SW480 (cell line): ENCODE data around the gene PEMT.
"Not testable (repeated sequence)": the region's sequence is repeated elsewhere in the genome, so short reads cannot be mapped to it uniquely, and the experiment has no call there.

Source experiments
- DNase-seq: peaks from one replicate; pipeline ENCODE4 v3.0.0-alpha.2; 2016; ENCODE audit warnings: low spot score

Gene PEMT, protein sequence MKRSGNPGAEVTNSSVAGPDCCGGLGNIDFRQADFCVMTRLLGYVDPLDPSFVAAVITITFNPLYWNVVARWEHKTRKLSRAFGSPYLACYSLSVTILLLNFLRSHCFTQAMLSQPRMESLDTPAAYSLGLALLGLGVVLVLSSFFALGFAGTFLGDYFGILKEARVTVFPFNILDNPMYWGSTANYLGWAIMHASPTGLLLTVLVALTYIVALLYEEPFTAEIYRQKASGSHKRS

DNA sequence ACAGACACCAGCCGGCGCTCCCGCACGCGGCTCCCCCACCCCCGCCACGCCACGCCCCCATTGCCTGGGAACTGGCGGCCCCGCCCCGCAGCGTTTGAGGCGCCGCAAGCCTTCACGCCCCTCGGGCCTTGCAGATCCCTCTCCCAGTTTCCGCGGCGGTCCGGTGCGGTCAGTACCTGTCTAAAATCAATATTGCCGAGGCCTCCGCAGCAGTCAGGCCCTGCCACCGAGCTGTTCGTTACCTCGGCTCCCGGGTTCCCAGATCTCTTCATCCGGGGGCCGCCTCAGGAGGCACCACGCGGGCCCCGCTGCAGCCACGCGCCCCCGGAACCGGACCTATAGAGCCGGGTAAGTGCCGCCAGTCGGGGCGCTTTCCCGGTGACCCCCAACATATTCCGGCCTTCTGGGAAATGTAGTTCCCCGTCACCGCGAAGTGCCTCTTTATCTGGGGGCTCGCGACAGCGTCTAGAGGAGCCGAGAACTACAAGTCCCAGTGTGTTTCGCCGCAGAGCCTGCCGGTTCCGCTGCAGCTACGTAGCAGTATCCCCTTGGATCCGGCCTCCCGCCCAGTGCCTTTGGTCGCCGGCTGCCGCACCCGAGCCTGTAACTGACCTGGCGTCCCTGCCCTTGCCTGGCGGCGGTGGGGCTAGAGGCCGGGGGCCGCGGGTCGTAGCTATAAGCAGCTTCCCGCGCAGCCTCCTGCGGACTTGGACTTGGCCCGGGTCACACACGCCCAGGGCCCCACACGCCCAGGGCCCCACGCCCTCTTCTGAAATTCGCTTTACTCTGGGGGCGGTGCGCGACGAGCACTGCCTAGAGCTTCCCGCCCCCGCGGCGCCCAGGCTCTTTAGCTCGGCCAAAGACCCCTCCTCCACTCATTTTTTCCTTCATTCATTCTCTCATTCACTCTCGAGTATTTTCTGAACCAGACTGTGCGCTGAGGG is at the start of gene PEMT:
Gene PEMT, minus strand, starts transcription at position 354 of the 944 bp plus-strand sequence. Its CDS starts 82 bp downstream, at position 272.
- peak; percentile 99 for DNase-seq

DNA sequence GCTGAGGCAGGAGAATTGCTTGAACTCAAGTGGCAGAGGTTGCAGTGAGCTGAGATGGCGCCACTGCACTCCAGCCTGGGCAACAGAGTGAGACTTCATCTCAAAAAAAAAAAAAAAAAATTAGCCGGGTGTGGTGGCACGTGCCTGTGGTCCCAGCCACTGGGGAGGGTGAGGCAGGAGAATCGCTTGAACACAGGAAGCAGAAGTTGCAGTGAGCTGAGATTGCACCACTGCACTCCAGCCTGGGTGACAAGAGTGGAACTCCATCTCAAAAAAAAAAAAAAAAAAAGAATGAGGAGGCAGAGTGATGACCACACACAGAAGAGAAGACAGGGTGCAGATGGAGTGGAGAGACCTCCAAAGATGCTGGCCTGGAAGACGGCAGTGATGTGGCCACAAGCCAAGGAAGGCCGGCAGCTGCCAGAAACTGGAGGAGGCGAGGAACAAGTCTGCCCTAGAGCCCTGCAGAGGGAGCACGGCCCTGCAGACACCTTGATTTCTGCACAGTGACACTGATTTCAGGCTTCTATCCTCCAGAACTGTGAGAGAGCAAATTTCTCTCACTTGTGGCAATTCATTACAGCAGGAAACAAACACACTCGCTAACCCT is 48.3 kb upstream of the PEMT start:
- DNase-seq: not testable (repeated sequence)

DNA sequence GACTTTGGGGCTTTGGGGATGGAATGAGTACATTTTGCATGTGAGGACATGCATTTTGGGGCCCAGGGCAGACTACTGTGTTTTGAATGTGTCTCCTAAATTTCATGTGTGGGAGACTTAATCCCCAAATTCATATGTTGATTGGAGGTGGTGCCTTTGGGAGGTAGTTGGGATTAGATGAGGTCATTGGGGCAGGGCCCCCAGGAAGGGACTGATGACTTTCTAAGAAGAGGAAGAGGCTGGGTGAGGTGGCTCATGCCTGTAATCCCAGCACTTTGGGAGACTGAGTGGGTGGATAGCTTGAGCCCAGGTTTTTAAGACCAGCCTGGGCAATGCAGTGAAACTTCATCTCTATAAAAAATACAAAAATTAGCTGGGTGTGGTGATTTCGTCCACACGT is 47.0 kb upstream of the PEMT start:
- DNase-seq: no peak

DNA sequence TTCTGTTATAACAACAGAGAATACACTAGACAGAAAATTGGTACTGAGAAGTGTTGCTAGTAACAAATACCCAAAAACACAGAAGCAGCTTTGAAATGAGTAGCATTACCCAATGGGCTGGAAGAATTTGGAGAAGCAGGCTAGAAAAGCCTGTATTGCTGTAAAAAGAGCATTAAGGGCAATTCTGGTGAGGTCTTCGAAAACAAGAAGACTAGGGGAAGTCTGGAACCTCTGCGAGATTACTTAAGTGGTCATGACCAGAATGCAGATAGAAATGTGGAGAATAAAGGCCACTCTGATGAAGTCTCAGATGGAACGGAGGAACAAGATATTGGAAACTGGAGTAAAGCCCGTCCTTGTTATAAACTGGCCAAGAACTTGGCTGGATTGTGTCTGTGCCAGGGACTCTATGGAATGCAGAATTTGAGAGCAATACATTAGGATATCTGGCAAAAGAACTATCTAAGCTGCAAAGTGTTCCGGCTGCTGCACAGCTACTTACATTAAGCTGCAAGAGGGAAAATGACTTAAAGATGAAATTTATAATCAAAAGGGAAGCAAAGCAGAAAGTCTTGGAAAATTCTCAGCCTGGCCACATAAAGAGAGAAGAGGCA is 44.9 kb upstream of the PEMT start:
- DNase-seq: no peak

DNA sequence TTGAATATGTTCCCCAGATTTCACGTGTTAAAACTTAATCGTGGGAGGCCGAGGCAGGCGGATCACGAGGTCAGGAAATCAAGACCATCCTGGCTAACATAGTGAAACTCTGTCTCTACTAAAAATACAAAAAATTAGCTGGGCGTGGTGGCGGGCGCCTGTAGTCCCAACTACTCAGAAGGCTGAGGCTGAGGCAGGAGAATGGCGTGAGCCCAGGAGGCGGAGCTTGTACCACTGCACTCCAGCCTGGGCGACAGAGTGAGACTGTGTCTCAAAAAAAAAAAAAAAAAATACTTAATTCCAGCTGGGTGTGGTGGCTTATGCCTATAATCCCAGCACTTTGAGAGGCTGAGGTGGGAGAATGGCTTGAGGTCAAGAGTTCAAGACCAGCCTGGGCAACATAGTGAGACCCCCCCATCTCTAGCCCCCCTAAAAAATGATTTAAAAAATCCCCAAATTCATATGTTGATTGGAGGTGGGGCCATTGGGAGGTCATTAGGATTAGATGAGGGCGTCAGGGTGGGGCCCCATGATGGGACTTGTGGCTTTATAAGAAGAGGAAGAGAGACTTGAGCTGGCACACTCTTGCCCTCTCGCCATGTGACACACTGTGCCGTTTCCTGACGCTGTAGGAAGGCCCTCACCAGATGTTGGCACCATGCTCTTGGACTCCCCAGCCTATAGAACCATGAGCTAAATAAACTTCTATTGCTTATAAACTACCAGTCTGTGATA is 44.2 kb upstream of the PEMT start:
- not testable (repeated sequence) for DNase-seq

DNA sequence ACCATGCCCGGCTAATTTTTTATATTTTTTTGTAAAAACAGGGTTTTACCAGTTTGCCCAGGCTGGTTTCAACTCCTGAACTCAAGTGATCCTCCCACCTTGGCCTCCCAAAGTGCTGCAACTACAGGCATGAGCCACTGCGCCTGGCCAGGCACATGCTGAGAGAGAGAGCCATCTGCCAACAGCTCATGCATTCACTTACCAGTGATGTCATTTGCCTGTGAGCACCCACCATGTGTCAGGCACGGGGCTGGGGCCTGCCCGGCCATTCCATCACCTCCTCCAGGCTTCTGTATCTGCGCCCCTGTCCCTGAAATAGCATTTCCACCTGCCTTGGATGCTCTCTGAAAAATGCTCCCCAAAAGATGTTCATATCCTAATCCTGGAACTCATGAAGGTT is 43.6 kb upstream of the PEMT start:
- no peak for DNase-seq

DNA sequence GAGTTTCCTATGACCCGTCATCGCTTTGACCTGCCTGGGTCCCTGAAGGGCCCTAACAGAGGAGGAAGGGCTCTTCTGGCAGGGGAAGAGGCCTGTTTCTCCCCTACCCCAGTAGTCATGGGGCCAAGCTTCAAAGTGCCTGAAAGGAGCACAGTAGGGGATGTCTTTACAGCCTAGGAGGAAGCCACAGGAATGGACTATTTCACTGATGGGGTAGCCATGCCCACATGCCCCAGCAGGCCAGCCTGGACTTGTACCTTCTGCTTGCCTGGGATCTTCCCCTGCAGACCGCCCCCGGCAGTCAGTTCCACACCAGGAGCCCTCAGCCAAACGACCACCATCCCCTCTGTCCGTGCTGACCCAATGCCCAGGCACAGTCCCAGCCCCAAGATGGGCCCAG is 41.8 kb upstream of the PEMT start:
- no peak for DNase-seq

DNA sequence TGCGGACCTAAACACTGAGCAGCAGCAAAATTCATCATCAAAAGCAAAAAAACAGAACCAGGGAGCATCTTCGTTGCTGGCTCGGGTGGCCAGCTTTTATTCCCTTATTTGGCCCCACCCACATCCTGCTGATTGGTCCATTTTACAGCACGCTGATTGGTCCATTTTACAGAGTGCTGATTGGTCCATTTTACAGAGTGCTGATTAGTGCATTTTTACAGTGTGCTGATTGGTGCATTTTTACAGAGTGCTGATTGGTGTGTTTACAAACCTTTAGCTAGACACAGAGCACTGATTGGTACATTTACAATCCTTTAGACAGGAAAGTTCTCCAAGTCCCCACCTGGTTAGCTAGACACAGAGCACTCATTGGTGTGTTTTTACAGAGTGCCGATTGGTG is 41.2 kb upstream of the PEMT start:
- DNase-seq: not testable (repeated sequence)

DNA sequence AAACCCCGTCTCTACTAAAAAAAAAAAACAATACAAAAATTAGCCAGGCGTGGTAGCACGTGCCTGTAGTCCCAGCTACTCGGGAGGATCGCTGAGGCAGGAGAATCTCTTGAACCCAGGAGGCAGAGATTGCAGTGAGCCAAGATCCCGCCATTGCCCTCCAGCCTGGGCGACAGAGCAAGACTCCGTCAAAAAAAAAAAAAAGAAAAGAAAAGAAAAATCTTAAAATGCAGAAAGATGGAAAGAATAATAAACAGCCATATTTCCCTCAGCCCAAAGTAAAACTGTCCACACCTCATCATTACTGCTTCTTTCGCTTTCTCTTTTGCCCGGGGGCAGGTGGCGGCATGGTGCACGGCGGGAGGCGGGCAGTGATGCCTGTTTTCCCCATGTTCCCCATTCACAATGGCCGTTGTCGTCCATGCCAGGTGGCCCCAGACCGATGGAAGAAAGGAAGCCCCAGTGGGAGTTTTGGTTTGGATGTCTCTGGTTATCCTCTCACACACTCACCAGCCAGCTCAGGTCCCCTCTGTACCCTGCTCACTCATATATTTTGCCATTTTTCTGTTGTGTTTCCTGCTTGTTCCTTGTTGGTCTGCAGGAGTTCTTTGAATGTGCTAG is 37.0 kb upstream of the PEMT start:
- DNase-seq: no peak

DNA sequence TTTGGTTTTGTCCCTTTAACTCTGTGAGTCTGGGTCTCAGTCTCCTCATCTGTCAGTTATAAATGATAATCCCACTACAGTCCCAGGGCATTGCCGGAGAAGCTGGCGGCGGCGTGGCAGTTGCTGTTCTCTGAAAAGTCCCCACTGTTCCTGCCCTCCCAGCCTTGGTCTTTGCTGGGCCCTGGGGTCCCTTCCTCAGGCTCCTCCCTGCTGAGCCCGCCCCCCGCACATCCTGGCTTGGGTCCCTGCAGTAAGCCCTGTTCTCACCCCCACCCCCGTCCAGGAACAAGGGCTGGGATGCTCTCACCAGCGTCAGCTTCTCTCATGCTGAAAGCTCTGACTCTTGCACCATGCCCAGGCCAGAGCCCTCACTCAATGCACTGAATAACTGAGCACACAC is 35.3 kb upstream of the PEMT start:
- no peak for DNase-seq

DNA sequence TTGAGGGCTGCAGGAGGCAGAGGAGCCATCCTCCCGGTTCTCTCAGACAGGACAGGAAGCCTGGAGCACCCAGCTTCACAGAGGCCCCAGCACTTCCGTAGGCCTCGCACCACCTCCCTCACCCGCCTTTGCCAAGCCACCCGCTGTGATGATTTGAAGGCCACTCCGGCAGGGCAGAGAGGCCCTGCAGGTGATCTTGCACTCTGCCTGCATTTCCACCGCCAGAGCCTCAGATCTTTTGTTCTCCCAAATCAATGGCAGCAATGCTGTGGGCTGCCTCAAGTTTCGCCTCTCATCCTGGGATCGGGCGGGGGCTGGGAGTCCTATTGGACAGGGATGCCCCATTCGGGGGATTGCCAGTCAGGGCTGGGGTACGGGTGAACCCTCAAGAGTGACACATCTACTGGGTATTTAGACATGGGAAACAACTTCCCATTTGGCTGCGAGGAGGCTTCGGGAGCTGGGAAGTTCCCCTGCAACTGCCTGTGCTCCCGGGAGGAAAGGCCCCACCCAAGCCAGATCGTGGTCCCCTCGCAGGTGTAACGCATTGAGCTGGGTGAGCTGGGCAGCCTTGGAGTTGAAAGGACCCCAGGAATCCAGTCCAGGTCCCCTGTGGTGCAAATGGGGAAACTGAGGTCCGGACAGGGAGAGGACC is 34.8 kb upstream of the PEMT start:
- no peak for DNase-seq

DNA sequence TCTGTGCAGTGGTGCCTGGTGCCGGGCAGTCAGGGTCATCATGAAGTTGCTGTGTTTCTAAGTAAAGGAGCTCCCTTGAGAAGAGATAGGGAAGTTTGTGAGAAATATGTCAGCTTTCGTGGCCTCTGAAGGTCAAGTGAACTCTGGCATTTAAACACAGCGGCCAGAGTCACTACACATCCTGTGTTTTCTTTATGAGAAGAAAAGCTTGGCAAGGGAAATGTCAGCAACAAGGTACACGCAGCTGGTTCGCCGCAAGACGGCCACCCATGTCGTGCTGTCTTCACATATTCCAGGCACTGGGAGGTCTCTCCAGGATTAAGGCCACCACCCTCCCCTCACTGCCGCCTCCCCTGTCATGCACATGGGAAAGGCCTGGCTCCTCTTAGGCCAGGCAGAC is 33.2 kb upstream of the PEMT start:
- DNase-seq: no peak

DNA sequence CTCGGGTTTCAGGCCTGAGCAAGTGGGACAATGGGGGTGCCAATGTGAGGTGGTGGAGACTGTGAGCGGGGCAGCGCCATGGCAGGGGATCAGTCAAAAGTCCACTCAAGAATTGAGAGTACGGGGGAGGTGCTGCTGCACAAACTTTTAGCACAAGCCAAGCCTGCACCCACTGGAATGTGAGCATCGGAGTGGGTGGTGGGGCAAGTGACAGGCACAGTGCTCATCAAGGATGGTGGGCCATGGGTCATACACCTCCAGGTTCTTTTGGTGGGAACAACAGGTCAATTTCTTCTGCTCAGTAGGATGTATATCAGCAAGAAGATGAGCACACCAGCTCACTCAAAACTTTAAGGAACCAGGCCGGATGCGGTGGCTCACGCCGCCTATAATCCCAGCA is 32.4 kb upstream of the PEMT start:
- no peak for DNase-seq

DNA sequence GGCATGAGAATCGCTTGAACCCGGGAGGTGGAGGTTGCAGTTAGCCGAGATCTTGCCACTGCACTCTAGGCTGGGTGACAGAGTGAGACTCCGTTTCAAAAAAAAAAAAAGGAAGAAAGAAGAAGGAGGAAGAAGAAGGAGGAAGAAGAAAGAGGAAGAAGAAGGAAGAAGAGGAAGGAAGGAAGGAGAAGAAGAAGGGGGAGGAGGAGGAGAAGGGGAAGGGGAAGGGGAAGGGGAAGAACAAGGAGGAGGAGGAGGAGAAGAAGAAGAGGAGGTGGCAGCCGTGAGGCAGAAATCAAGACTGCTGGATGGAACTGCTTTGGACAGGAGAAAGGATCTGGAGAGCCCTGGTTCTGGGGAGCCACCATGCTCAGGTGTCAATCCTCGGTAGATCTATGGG is 29.7 kb upstream of the PEMT start:
- DNase-seq: no peak

DNA sequence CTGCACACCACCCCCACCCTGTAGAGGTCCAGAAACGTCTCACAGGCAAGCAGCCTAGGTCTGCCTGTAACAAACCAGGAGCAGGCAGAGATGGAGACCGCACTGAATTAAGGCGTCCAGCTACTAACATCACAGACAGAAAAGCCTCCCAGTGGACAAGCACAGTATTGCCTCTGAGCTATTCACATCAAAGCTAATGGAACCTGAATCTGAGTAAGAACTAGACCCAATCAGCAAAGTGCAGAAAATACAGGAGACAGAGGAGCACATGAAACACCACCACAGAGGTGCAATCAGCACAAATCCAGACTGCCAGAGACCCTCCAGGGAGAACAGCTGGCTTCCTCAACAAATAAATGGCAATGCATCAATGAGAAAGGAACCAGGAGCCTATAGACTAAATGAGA is 22.2 kb upstream of the PEMT start:
- peak; percentile 76 for DNase-seq

DNA sequence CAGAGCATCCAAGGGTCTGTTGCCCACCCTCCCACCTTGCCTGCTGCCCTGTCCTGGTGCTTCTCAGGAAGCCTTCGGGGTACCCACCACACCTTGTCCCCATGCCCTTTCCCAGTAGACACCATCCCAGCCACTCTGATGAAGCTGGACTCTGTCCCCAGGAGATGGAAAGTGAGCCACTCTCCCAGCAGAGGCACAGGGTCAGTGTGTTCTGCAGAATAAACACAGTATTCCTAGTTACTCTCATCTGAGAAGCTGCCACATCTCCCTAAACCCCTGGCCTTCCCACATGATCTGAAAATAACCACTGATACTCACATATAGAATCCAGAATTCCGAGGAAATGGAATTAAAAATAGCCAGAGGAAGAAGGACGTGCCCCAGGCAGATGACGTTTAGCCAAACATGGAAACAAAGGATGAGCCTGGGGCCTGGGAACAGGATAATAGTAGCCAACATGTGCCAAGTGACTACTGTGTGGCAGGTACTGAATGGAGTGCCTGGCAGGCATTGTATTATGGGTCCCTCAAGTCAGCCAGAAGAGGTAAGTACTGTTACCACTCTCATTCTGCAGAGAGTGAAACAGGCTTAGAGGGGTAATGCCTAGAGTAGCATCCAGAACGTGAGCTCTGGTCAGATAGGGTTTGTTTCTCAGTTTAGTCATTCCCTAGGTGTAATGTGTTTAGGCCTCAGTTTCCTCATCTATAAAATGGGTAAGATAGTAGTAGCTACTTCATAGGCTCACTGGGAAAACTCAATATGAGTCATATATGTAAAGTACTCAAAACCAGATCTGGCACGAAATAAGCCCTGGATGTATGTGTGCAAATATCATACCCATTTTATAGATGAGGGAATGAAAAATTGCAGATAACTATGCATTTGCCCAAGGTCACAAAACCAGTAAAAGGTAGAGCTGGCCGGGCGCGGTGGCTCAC is 20.8 kb upstream of the PEMT start:
- DNase-seq: no peak

DNA sequence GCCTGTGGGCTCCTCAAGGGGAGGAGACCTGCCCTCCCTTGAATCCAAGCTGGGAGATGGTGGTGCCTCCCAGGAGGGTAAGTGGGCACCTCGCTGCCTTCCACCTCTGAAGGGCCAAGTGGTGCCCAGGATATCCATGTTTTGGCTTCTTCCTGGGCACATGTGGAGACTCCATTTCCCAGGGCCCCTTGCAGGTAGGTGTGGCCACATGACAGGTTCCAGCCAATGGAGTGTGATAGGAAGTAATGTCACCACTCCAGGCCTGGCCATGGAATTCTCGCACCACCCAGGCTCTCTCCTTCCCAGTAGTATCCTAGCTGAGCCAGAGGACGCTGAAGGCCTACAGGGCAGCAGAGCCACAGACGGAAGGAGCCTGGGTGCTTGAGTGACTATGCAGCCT is 17.6 kb upstream of the PEMT start:
- no peak for DNase-seq

DNA sequence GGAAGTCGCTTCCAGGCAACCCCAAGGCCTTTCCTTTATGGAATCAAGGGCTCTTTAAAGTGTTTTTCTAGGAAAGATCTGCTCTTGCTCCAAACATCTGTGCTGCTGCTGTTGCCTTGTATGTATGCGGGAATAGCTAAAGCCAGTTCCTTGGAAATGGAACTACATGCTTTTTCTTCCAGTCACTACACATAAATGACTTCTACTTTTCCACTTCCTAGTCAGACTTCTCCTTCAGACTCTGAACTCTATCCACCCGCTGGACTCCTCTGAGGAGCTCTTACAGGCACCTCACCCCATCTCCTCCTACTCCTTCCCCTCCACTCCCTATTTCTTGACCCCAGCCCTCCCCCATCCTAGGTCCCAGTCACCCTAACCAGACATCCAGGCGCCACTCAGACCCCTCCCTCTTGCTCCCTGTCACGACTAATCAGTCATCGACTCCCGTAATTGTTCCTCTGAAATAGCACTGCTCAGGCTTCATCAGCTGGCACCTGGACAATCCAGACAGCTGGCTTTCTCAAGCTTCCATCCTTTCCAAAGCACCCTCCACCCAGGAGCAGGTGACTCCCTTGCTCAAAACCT is 15.0 kb upstream of the PEMT start:
- no peak for DNase-seq

DNA sequence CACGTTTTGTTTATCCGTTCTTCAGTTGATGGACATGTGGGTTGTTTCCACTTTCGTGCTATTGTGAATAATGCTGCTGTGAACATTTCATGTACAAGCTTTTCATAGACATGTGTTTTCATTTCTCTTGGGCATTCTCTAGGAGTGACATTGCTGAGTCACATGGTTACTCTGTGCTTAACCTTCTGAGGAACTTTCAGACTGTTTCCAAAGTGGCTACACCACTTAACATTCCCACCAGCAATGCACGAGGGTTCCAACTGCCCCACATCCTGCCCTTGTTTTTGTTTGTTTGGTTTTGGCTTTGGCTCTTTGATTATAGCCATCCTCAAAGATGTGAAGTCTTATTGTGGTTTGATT is 14.2 kb upstream of the PEMT start:
- peak; percentile 49 for DNase-seq
